ENCODE measurements around the gene ANAPC1.
"Not testable (repeated sequence)": the region's sequence is repeated elsewhere in the genome, so short reads cannot be mapped to it uniquely, and the experiment has no call there.

Gene ANAPC1

GRCh38 chr2:111784081-111784480, 99.9 kb downstream of the ANAPC1 start:
- not testable (repeated sequence) for H3K4me1 ChIP-seq (ENCODE audit: control insufficient read depth, insufficient read depth, low read length); H3K36me3 ChIP-seq (ENCODE audit: control insufficient read depth, insufficient read depth, low read length); DNase-seq (ENCODE audit: low read depth, low spot score); H3K4me3 ChIP-seq (ENCODE audit: low read length); H3K9me3 ChIP-seq (ENCODE audit: control insufficient read depth, insufficient read depth, low read length); H3K27me3 ChIP-seq (ENCODE audit: control insufficient read depth, insufficient read depth, low read length); H3K27ac ChIP-seq (ENCODE audit: low read length)
- WGBS (ENCODE audit: insufficient coverage, insufficient read length), result no CpG with 5 or more reads among the region's 3 CpGs

GRCh38 chr2:111782195-111782594, 101.8 kb downstream of the ANAPC1 start:
- H3K36me3 ChIP-seq (ENCODE audit: control insufficient read depth, insufficient read depth, low read length); DNase-seq (ENCODE audit: low read depth, low spot score); H3K9me3 ChIP-seq (ENCODE audit: control insufficient read depth, insufficient read depth, low read length); H3K4me1 ChIP-seq (ENCODE audit: control insufficient read depth, insufficient read depth, low read length); H3K27ac ChIP-seq (ENCODE audit: low read length); H3K27me3 ChIP-seq (ENCODE audit: control insufficient read depth, insufficient read depth, low read length); H3K4me3 ChIP-seq (ENCODE audit: low read length): not testable (repeated sequence)
- no CpG with 5 or more reads among the region's 6 CpGs for WGBS (ENCODE audit: insufficient coverage, insufficient read length)

GRCh38 chr2:111781443-111782094, 102.4 kb downstream of the ANAPC1 start:
- H3K4me3 ChIP-seq (ENCODE audit: low read length); H3K36me3 ChIP-seq (ENCODE audit: control insufficient read depth, insufficient read depth, low read length); DNase-seq (ENCODE audit: low read depth, low spot score); H3K27me3 ChIP-seq (ENCODE audit: control insufficient read depth, insufficient read depth, low read length); H3K4me1 ChIP-seq (ENCODE audit: control insufficient read depth, insufficient read depth, low read length); H3K9me3 ChIP-seq (ENCODE audit: control insufficient read depth, insufficient read depth, low read length); H3K27ac ChIP-seq (ENCODE audit: low read length): not testable (repeated sequence)
- WGBS (ENCODE audit: insufficient coverage, insufficient read length), result no CpG with 5 or more reads among the region's 9 CpGs

- not testable (repeated sequence) for DNase-seq (ENCODE audit: low read depth, low spot score); H3K27me3 ChIP-seq (ENCODE audit: control insufficient read depth, insufficient read depth, low read length); H3K9me3 ChIP-seq (ENCODE audit: control insufficient read depth, insufficient read depth, low read length); H3K36me3 ChIP-seq (ENCODE audit: control insufficient read depth, insufficient read depth, low read length); H3K27ac ChIP-seq (ENCODE audit: low read length); H3K4me3 ChIP-seq (ENCODE audit: low read length); H3K4me1 ChIP-seq (ENCODE audit: control insufficient read depth, insufficient read depth, low read length)
- no CpG with 5 or more reads among the region's 4 CpGs for WGBS (ENCODE audit: insufficient coverage, insufficient read length)
These were observed 106.8 kb downstream of the ANAPC1 start for GRCh38 chr2:111777155-111777554.

GRCh38 chr2:111776296-111776695, 107.7 kb downstream of the ANAPC1 start:
- H3K36me3 ChIP-seq (ENCODE audit: control insufficient read depth, insufficient read depth, low read length); DNase-seq (ENCODE audit: low read depth, low spot score); H3K27me3 ChIP-seq (ENCODE audit: control insufficient read depth, insufficient read depth, low read length); H3K9me3 ChIP-seq (ENCODE audit: control insufficient read depth, insufficient read depth, low read length); H3K27ac ChIP-seq (ENCODE audit: low read length); H3K4me1 ChIP-seq (ENCODE audit: control insufficient read depth, insufficient read depth, low read length); H3K4me3 ChIP-seq (ENCODE audit: low read length): not testable (repeated sequence)
- WGBS (ENCODE audit: insufficient coverage, insufficient read length), result no CpG with 5 or more reads among the region's 3 CpGs

GRCh38 chr2:111772180-111772579, 111.8 kb downstream of the ANAPC1 start:
- DNase-seq (ENCODE audit: low read depth, low spot score); H3K4me3 ChIP-seq (ENCODE audit: low read length); H3K27me3 ChIP-seq (ENCODE audit: control insufficient read depth, insufficient read depth, low read length); H3K9me3 ChIP-seq (ENCODE audit: control insufficient read depth, insufficient read depth, low read length); H3K27ac ChIP-seq (ENCODE audit: low read length); H3K4me1 ChIP-seq (ENCODE audit: control insufficient read depth, insufficient read depth, low read length); H3K36me3 ChIP-seq (ENCODE audit: control insufficient read depth, insufficient read depth, low read length): not testable (repeated sequence)
- no CpG with 5 or more reads among the region's 6 CpGs for WGBS (ENCODE audit: insufficient coverage, insufficient read length)

GRCh38 chr2:111770916-111771658, 112.9 kb downstream of the ANAPC1 start:
- H3K36me3 ChIP-seq (ENCODE audit: control insufficient read depth, insufficient read depth, low read length); H3K27ac ChIP-seq (ENCODE audit: low read length); DNase-seq (ENCODE audit: low read depth, low spot score); H3K27me3 ChIP-seq (ENCODE audit: control insufficient read depth, insufficient read depth, low read length); H3K4me1 ChIP-seq (ENCODE audit: control insufficient read depth, insufficient read depth, low read length); H3K4me3 ChIP-seq (ENCODE audit: low read length); H3K9me3 ChIP-seq (ENCODE audit: control insufficient read depth, insufficient read depth, low read length): not testable (repeated sequence)
- no CpG with 5 or more reads among the region's 3 CpGs for WGBS (ENCODE audit: insufficient coverage, insufficient read length)

GRCh38 chr2:111768266-111769190, 115.5 kb downstream of the ANAPC1 start:
- not testable (repeated sequence) for H3K4me3 ChIP-seq (ENCODE audit: low read length); H3K27me3 ChIP-seq (ENCODE audit: control insufficient read depth, insufficient read depth, low read length); H3K36me3 ChIP-seq (ENCODE audit: control insufficient read depth, insufficient read depth, low read length); DNase-seq (ENCODE audit: low read depth, low spot score); H3K9me3 ChIP-seq (ENCODE audit: control insufficient read depth, insufficient read depth, low read length); H3K4me1 ChIP-seq (ENCODE audit: control insufficient read depth, insufficient read depth, low read length); H3K27ac ChIP-seq (ENCODE audit: low read length)
- WGBS (ENCODE audit: insufficient coverage, insufficient read length), result no CpG with 5 or more reads among the region's 8 CpGs

GRCh38 chr2:111767087-111767486, 116.9 kb downstream of the ANAPC1 start:
- DNase-seq (ENCODE audit: low read depth, low spot score); H3K27me3 ChIP-seq (ENCODE audit: control insufficient read depth, insufficient read depth, low read length); H3K4me1 ChIP-seq (ENCODE audit: control insufficient read depth, insufficient read depth, low read length); H3K4me3 ChIP-seq (ENCODE audit: low read length); H3K27ac ChIP-seq (ENCODE audit: low read length); H3K36me3 ChIP-seq (ENCODE audit: control insufficient read depth, insufficient read depth, low read length); H3K9me3 ChIP-seq (ENCODE audit: control insufficient read depth, insufficient read depth, low read length): not testable (repeated sequence)
- no CpG with 5 or more reads among the region's 4 CpGs for WGBS (ENCODE audit: insufficient coverage, insufficient read length)

- not testable (repeated sequence) for DNase-seq (ENCODE audit: low read depth, low spot score); H3K4me1 ChIP-seq (ENCODE audit: control insufficient read depth, insufficient read depth, low read length); H3K27ac ChIP-seq (ENCODE audit: low read length); H3K4me3 ChIP-seq (ENCODE audit: low read length); H3K27me3 ChIP-seq (ENCODE audit: control insufficient read depth, insufficient read depth, low read length); H3K36me3 ChIP-seq (ENCODE audit: control insufficient read depth, insufficient read depth, low read length); H3K9me3 ChIP-seq (ENCODE audit: control insufficient read depth, insufficient read depth, low read length)
- WGBS (ENCODE audit: insufficient coverage, insufficient read length), result no CpG with 5 or more reads among the region's 8 CpGs
These were observed 117.7 kb downstream of the ANAPC1 start for GRCh38 chr2:111766295-111766694.
